ENCODE data around the gene PIGZ.

The PIGZ gene

GRCh38 chr3:196995027-196995426 lies 26.4 kb upstream of the PIGZ start:
- Histone ChIP-seq H3K9me3 (ENCODE audit: control insufficient read depth, insufficient read depth, low read length) (no peaks in the 10 kb centered on the region), H3K9ac (ENCODE audit: low read depth, low read length) (no peak overlapping the region), H3K4me1 (ENCODE audit: insufficient read depth, low read length) (no peaks in the 10 kb centered on the region), H3K36me3 (ENCODE audit: insufficient read depth, low read length) (no peaks in the 10 kb centered on the region)

GRCh38 chr3:196994056-196994455 lies 25.4 kb upstream of the PIGZ start:
- H3K4me1 ChIP-seq (ENCODE audit: insufficient read depth, low read length), result no peaks in the 10 kb centered on the region
- H3K9me3 ChIP-seq (ENCODE audit: control insufficient read depth, insufficient read depth, low read length), result no peaks in the 10 kb centered on the region
- no peaks in the 10 kb centered on the region for H3K36me3 ChIP-seq (ENCODE audit: insufficient read depth, low read length)
- H3K9ac ChIP-seq (ENCODE audit: low read depth, low read length), result no peak overlapping the region

- no peaks in the 10 kb centered on the region for H3K36me3 ChIP-seq (ENCODE audit: insufficient read depth, low read length)
- no peaks in the 10 kb centered on the region for H3K9me3 ChIP-seq (ENCODE audit: control insufficient read depth, insufficient read depth, low read length)
- no peaks in the 10 kb centered on the region for H3K4me1 ChIP-seq (ENCODE audit: insufficient read depth, low read length)
- no peak overlapping the region for H3K9ac ChIP-seq (ENCODE audit: low read depth, low read length)
These were observed 23.9 kb upstream of the PIGZ start for GRCh38 chr3:196992461-196993065.

- H3K4me1 ChIP-seq (ENCODE audit: insufficient read depth, low read length), result no peaks in the 10 kb centered on the region
- H3K36me3 ChIP-seq (ENCODE audit: insufficient read depth, low read length), result no peaks in the 10 kb centered on the region
- no peak overlapping the region for H3K9ac ChIP-seq (ENCODE audit: low read depth, low read length)
- H3K9me3 ChIP-seq (ENCODE audit: control insufficient read depth, insufficient read depth, low read length), result no peaks in the 10 kb centered on the region
These were observed 23.2 kb upstream of the PIGZ start for GRCh38 chr3:196991581-196992460.

- no peaks in the 10 kb centered on the region for H3K4me1 ChIP-seq (ENCODE audit: insufficient read depth, low read length)
These were observed 22.0 kb upstream of the PIGZ start for GRCh38 chr3:196990601-196991007.

GRCh38 chr3:196989721-196990262 lies 21.2 kb upstream of the PIGZ start:
- no peaks in the 10 kb centered on the region for H3K9me3 ChIP-seq (ENCODE audit: control insufficient read depth, insufficient read depth, low read length)
- H3K9ac ChIP-seq (ENCODE audit: low read depth, low read length), result no peak overlapping the region
- no peaks in the 10 kb centered on the region for H3K36me3 ChIP-seq (ENCODE audit: insufficient read depth, low read length)
- no peaks in the 10 kb centered on the region for H3K4me1 ChIP-seq (ENCODE audit: insufficient read depth, low read length)

More at GRCh38 chr3:196990601-196991007, 22.0 kb upstream of the PIGZ start:
- Histone ChIP-seq H3K9ac (ENCODE audit: low read depth, low read length) (no peak overlapping the region), H3K9me3 (ENCODE audit: control insufficient read depth, insufficient read depth, low read length) (no peaks in the 10 kb centered on the region), H3K36me3 (ENCODE audit: insufficient read depth, low read length) (no peaks in the 10 kb centered on the region)

- H3K9me3 ChIP-seq (ENCODE audit: control insufficient read depth, insufficient read depth, low read length), result no peaks in the 10 kb centered on the region
- no peak overlapping the region for H3K9ac ChIP-seq (ENCODE audit: low read depth, low read length)
- no peaks in the 10 kb centered on the region for H3K4me1 ChIP-seq (ENCODE audit: insufficient read depth, low read length)
- no peaks in the 10 kb centered on the region for H3K36me3 ChIP-seq (ENCODE audit: insufficient read depth, low read length)
These were observed 19.8 kb upstream of the PIGZ start for GRCh38 chr3:196988241-196989029.

GRCh38 chr3:196987022-196987421 lies 18.4 kb upstream of the PIGZ start:
- Histone ChIP-seq H3K4me1 (ENCODE audit: insufficient read depth, low read length) (no peaks in the 10 kb centered on the region), H3K9me3 (ENCODE audit: control insufficient read depth, insufficient read depth, low read length) (0 out of 2 replicates have a peak, but pooled peaks cover 4% of the 10 kb centered on the region), H3K36me3 (ENCODE audit: insufficient read depth, low read length) (no peaks in the 10 kb centered on the region), H3K9ac (ENCODE audit: low read depth, low read length) (no peak overlapping the region)

- no peak overlapping the region for H3K9ac ChIP-seq (ENCODE audit: low read depth, low read length)
- 0 out of 2 replicates have a peak, but pooled peaks cover 4% of the 10 kb centered on the region for H3K9me3 ChIP-seq (ENCODE audit: control insufficient read depth, insufficient read depth, low read length)
- H3K36me3 ChIP-seq (ENCODE audit: insufficient read depth, low read length), result no peaks in the 10 kb centered on the region
- H3K4me1 ChIP-seq (ENCODE audit: insufficient read depth, low read length), result no peaks in the 10 kb centered on the region
These were observed 17.6 kb upstream of the PIGZ start for GRCh38 chr3:196985954-196986885.

GRCh38 chr3:196985298-196985697 lies 16.7 kb upstream of the PIGZ start:
- Histone ChIP-seq H3K9ac (ENCODE audit: low read depth, low read length) (no peak overlapping the region), H3K9me3 (ENCODE audit: control insufficient read depth, insufficient read depth, low read length) (0 out of 2 replicates have a peak, but pooled peaks cover 4% of the 10 kb centered on the region), H3K36me3 (ENCODE audit: insufficient read depth, low read length) (no peaks in the 10 kb centered on the region), H3K4me1 (ENCODE audit: insufficient read depth, low read length) (no peaks in the 10 kb centered on the region)

GRCh38 chr3:196983186-196983585 lies 14.6 kb upstream of the PIGZ start:
- H3K9me3 ChIP-seq (ENCODE audit: control insufficient read depth, insufficient read depth, low read length), result 0 out of 2 replicates have a peak, but pooled peaks cover 4% of the 10 kb centered on the region
- no peak overlapping the region for H3K9ac ChIP-seq (ENCODE audit: low read depth, low read length)
- no peaks in the 10 kb centered on the region for H3K4me1 ChIP-seq (ENCODE audit: insufficient read depth, low read length)
- H3K36me3 ChIP-seq (ENCODE audit: insufficient read depth, low read length), result no peaks in the 10 kb centered on the region

GRCh38 chr3:196981657-196982056 lies 13.0 kb upstream of the PIGZ start:
- 0 out of 2 replicates have a peak, but pooled peaks cover 4% of the 10 kb centered on the region for H3K9me3 ChIP-seq (ENCODE audit: control insufficient read depth, insufficient read depth, low read length)
- H3K4me1 ChIP-seq (ENCODE audit: insufficient read depth, low read length), result no peaks in the 10 kb centered on the region
- no peaks in the 10 kb centered on the region for H3K36me3 ChIP-seq (ENCODE audit: insufficient read depth, low read length)

GRCh38 chr3:196979545-196979944 lies 10.9 kb upstream of the PIGZ start:
- no peak overlapping the region for H3K9ac ChIP-seq (ENCODE audit: low read depth, low read length)
- no peaks in the 10 kb centered on the region for H3K4me1 ChIP-seq (ENCODE audit: insufficient read depth, low read length)
- H3K9me3 ChIP-seq (ENCODE audit: control insufficient read depth, insufficient read depth, low read length), result 0 out of 2 replicates have a peak, but pooled peaks cover 4% of the 10 kb centered on the region
- no peaks in the 10 kb centered on the region for H3K36me3 ChIP-seq (ENCODE audit: insufficient read depth, low read length)

More at GRCh38 chr3:196981657-196982056, 13.0 kb upstream of the PIGZ start:
- H3K9ac ChIP-seq (ENCODE audit: low read depth, low read length), result no peak overlapping the region

Measured in ES-I3 (cell line).